ENCODE measurements around the gene FILIP1L. TPM values are rescaled to one million over a fixed set of nuclear protein-coding genes. Genes with fewer than 3 reads are reported as not detected.

Gene FILIP1L
- total and polyA plus RNA-seq, 2 of the 13 experiments (the other 11 are each of a cell fraction or from before 2014, with no cell fraction given): 8.1 to 187 TPM

DNA sequence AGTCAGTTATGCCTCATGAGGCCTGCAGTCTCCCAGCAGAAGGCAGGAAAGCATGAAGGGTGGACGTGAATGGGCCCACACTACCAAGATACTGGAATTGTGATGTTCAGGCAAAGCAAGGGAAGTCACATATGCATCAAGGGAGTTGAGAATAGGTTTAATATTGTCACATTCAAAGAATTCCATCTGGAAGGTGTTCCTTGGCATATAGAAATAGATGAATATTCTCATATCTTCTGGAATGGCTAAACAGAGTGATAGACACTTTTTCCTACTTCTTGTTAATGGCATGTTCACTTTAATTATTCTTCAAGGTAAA, 193.0 kb downstream of the FILIP1L start (continued):
- TF ChIP-seq, protein P1, sequence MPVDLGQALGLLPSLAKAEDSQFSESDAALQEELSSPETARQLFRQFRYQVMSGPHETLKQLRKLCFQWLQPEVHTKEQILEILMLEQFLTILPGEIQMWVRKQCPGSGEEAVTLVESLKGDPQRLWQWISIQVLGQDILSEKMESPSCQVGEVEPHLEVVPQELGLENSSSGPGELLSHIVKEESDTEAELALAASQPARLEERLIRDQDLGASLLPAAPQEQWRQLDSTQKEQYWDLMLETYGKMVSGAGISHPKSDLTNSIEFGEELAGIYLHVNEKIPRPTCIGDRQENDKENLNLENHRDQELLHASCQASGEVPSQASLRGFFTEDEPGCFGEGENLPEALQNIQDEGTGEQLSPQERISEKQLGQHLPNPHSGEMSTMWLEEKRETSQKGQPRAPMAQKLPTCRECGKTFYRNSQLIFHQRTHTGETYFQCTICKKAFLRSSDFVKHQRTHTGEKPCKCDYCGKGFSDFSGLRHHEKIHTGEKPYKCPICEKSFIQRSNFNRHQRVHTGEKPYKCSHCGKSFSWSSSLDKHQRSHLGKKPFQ (CRISPR knock-in tag; IDR thresholded peaks at IDR 0.05; ENCODE audit: insufficient replicate concordance): peak; percentile 18
- TF ChIP-seq SALL1 (CRISPR knock-in tag; IDR thresholded peaks at IDR 0.05) (peak; percentile 13; the same call in 1 of the 2 replicates), ZSCAN22 (CRISPR knock-in tag; IDR thresholded peaks at IDR 0.05) (peak; percentile 53; the same call in 1 of the 2 replicates), ZNF781 (CRISPR knock-in tag; IDR thresholded peaks at IDR 0.05; ENCODE audit: borderline replicate concordance, not compliant biosample characterization) (peak; percentile 60), MAFG (CRISPR knock-in tag; IDR thresholded peaks at IDR 0.05) (no peak), ZNF414 (CRISPR knock-in tag; IDR thresholded peaks at IDR 0.05) (no peak), MAFF (IDR thresholded peaks at IDR 0.05; ENCODE audit: low read depth, low read length) (no peak), GABPB1 (CRISPR knock-in tag; IDR thresholded peaks at IDR 0.05) (0 out of 2 replicates have a peak, but pooled peaks have one; percentile 6), ZSCAN21 (CRISPR knock-in tag; IDR thresholded peaks at IDR 0.05; ENCODE audit: borderline replicate concordance) (peak; percentile 18; the same call in 1 of the 2 replicates), ZNF292 (CRISPR knock-in tag; IDR thresholded peaks at IDR 0.05; ENCODE audit: borderline replicate concordance, low read depth) (0 out of 2 replicates have a peak, but pooled peaks have one; percentile 1), RARG (CRISPR knock-in tag; IDR thresholded peaks at IDR 0.05; ENCODE audit: low read depth) (0 out of 2 replicates have a peak, but pooled peaks have one; percentile 36), RBFOX2 (IDR thresholded peaks at IDR 0.05; ENCODE audit: low read depth, low read length) (peak; percentile 41; the same call in 1 of the 2 replicates)
- TF ChIP-seq, protein P2, sequence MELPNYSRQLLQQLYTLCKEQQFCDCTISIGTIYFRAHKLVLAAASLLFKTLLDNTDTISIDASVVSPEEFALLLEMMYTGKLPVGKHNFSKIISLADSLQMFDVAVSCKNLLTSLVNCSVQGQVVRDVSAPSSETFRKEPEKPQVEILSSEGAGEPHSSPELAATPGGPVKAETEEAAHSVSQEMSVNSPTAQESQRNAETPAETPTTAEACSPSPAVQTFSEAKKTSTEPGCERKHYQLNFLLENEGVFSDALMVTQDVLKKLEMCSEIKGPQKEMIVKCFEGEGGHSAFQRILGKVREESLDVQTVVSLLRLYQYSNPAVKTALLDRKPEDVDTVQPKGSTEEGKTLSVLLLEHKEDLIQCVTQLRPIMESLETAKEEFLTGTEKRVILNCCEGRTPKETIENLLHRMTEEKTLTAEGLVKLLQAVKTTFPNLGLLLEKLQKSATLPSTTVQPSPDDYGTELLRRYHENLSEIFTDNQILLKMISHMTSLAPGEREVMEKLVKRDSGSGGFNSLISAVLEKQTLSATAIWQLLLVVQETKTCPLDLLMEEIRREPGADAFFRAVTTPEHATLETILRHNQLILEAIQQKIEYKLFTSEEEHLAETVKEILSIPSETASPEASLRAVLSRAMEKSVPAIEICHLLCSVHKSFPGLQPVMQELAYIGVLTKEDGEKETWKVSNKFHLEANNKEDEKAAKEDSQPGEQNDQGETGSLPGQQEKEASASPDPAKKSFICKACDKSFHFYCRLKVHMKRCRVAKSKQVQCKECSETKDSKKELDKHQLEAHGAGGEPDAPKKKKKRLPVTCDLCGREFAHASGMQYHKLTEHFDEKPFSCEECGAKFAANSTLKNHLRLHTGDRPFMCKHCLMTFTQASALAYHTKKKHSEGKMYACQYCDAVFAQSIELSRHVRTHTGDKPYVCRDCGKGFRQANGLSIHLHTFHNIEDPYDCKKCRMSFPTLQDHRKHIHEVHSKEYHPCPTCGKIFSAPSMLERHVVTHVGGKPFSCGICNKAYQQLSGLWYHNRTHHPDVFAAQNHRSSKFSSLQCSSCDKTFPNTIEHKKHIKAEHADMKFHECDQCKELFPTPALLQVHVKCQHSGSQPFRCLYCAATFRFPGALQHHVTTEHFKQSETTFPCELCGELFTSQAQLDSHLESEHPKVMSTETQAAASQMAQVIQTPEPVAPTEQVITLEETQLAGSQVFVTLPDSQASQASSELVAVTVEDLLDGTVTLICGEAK (IDR thresholded peaks at IDR 0.05): no peak
- TF ChIP-seq, protein P2 (CRISPR knock-in tag; IDR thresholded peaks at IDR 0.05): peak; percentile 0; the same call in 1 of the 2 replicates

All from HepG2 (cell line).